CD8-positive, alpha-beta memory T cell (primary cell): ENCODE data around the gene PFN3. TPM values are rescaled to one million over a fixed set of nuclear protein-coding genes. Genes with fewer than 3 reads are reported as not detected.

Experiments used
- CTCF ChIA-PET: fragments of 350-600 bp; sonication (Branson Sonifier 250); formaldehyde crosslinking; loops from one replicate; lab custom pipeline; 2021; ENCODE audit warnings: antibody characterized with exemption; lab: Charles Lee
- POLR2A ChIA-PET: fragments of 350-600 bp; sonication (Branson Sonifier 250); formaldehyde crosslinking; loops from one replicate; lab custom pipeline; 2021; ENCODE audit warnings: antibody characterized with exemption; lab: Charles Lee
- DNase-seq, 5 donors: peaks; one replicate each; pipeline versions ENCODE4 v3.0.0 to v3.0.0-alpha.2; 2020 to 2022; ENCODE audit warnings: mixed read lengths in 1 of 5
- H3K27ac ChIP-seq: one replicate; pipeline ENCODE4 v1.7.0; 2013; ENCODE audit warnings: low read depth, mild to moderate bottlenecking, low read length, moderate library complexity
- H3K27me3 ChIP-seq: 2 replicates; pipeline ENCODE4 v1.7.0; 2013; ENCODE audit warnings: low read length, mild to moderate bottlenecking; ENCODE audit not compliant: insufficient read depth, poor library complexity, severe bottlenecking
- H3K36me3 ChIP-seq: 2 replicates; pipeline ENCODE4 v1.7.0; 2013; ENCODE audit warnings: mild to moderate bottlenecking, low read length, moderate library complexity; ENCODE audit not compliant: insufficient read depth
- H3K4me1 ChIP-seq: 2 replicates; pipeline ENCODE4 v1.7.0; 2013; ENCODE audit warnings: mild to moderate bottlenecking, low read length, moderate library complexity; ENCODE audit not compliant: insufficient read depth
- H3K4me3 ChIP-seq: 2 replicates; pipeline ENCODE4 v1.7.0; 2013; ENCODE audit warnings: mild to moderate bottlenecking, low read length
- H3K9me3 ChIP-seq: 2 replicates; pipeline ENCODE4 v1.7.0; 2013; ENCODE audit warnings: mild to moderate bottlenecking, low read length
- H3K27ac Mint-ChIP-seq, 8 donors: one replicate each; pipeline ENCODE4 v1.8.0; 2020 to 2021; ENCODE audit warnings: mixed read lengths in 8 of 8, mild to moderate bottlenecking in 6 of 8, inconsistent platforms in 3 of 8, moderate library complexity in 3 of 8
- H3K27me3 Mint-ChIP-seq, 2 donors: one replicate each; pipeline ENCODE4 v1.8.0; 2020 to 2021; ENCODE audit warnings: mixed read lengths in 2 of 2, mild to moderate bottlenecking in 1 of 2, moderate library complexity in 1 of 2
- H3K36me3 Mint-ChIP-seq, 3 donors: one replicate each; pipeline ENCODE4 v1.8.0; 2020 to 2021; ENCODE audit warnings: mixed read lengths in 3 of 3, inconsistent platforms in 1 of 3, mild to moderate bottlenecking in 1 of 3
- H3K4me1 Mint-ChIP-seq, 3 donors: one replicate each; pipeline ENCODE4 v1.8.0; 2020 to 2021; ENCODE audit warnings: mixed read lengths in 3 of 3, inconsistent platforms in 1 of 3, mild to moderate bottlenecking in 1 of 3
- H3K4me3 Mint-ChIP-seq, 7 donors: one replicate each; pipeline ENCODE4 v1.8.0; 2020 to 2021; ENCODE audit warnings: mixed read lengths in 7 of 7, mild to moderate bottlenecking in 6 of 7, moderate library complexity in 4 of 7, inconsistent platforms in 2 of 7
- H3K9me3 Mint-ChIP-seq, 5 donors: one replicate each; pipeline ENCODE4 v1.8.0; 2020 to 2022; ENCODE audit warnings: mixed read lengths in 5 of 5, mild to moderate bottlenecking in 3 of 5, moderate library complexity in 2 of 5, inconsistent platforms in 1 of 5
- polyA plus RNA-seq: library from polyadenylated mRNA; unstranded; fragments of 300-500 nt; fragmentation: Illumina TruSeq; gene quantifications from one replicate; pipeline ENCODE4 v1.2.3, GENCODE V29; 2021
- total RNA-seq, 2 experiments: library from RNA; stranded (reverse); gene quantifications; one replicate each; pipeline ENCODE4 v1.2.3, GENCODE V29; 2021

The PFN3 gene
- total and polyA plus RNA-seq, 3 experiments from 2014 or later = not detected

DNA sequence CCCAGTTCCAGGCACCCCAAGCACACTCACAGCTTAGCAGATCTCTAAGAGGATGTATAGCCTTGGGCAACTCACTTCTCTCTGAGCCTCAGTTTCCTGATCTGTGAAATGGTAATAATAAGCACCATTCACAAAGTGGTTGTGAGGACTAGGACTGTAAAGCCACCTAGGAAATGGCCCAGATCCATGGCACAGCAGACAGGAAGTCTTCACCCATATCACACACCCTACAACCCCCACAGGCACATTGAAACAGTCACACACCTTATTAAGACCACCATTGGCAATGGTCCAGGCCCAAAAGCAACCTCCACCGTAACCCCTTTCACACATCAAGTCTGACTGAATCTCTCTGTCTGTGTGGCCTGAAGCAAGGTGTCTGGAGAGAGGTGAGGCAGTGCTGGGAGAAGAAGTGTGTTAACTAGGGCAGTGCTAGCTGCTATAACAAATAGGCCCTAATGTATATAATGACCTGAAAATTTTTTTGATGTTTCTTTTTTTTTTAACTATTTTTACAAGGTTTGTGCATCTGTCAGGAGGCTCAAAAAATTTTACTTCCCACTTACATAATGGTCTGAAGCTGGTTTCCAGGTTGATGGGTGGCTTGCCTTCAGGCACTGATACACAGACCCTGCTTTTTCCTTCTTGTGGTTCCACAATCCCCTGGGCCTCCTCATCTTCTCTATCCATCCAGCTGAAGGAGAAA, 45.1 kb downstream of the PFN3 start:
- H3K9me3 Mint-ChIP-seq = peaks cover 0 to 2% (median 0%) of the 10 kb centered on the region in 5 donors
- peak overlapping the region in 6 of 8 donors; percentile 11 to 91 (median 58) for H3K27ac Mint-ChIP-seq
- peak overlapping the region in 4 of 7 donors; percentile 15 to 51 (median 26) for H3K4me3 Mint-ChIP-seq
- ChIA-PET POLR2A (no interaction called here), CTCF (interaction anchor here (0.9 to 11.5 kb wide), 6 partner anchors 14 to 100 kb away, joined by 4 to 118 read pairs (median 6); no protein-coding TSS in a partner anchor)
- peaks cover 0 to 29% (median 3%) of the 10 kb centered on the region in 3 donors for H3K36me3 Mint-ChIP-seq
- H3K27ac ChIP-seq = no peak overlapping the region
- no peaks in the 10 kb centered on the region for H3K9me3 ChIP-seq
- H3K4me1 Mint-ChIP-seq = peaks cover 66 to 76% (median 76%) of the 10 kb centered on the region in 3 donors
- H3K27me3 ChIP-seq = no peaks in the 10 kb centered on the region
- no peak for DNase-seq
- no peak overlapping the region for H3K4me3 ChIP-seq
- no peaks in the 10 kb centered on the region for H3K36me3 ChIP-seq
- no peaks in the 10 kb centered on the region for H3K27me3 Mint-ChIP-seq
- peaks cover 59% of the 10 kb centered on the region for H3K4me1 ChIP-seq

DNA sequence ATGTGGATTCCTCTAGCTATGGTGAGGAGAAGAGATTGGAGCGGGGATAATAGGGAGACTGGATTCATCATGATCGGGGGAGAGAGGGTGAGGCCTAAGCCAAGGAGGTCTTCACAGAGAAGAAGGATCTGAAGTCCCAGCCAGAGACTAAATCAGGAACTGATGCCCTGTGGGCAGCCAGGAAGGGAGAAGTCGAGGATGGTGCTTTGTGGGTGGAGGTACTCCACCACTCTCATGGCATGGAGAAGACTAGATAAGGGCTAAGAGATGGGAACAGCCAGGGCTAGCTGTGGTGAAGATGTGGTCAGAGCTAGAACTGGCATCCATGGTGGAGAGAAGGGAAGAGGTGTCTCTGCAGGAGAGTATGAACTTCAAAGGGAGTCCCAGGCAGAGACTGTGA, 45.8 kb downstream of the PFN3 start:
- peaks cover 0 to 2% (median 0%) of the 10 kb centered on the region in 5 donors for H3K9me3 Mint-ChIP-seq
- H3K4me3 Mint-ChIP-seq = peak overlapping the region in 1 of 7 donors; percentile 53
- no peaks in the 10 kb centered on the region for H3K9me3 ChIP-seq
- H3K27ac ChIP-seq = no peak overlapping the region
- ChIA-PET CTCF (interaction anchor here (0.9 to 11.5 kb wide), 8 partner anchors 15 to 102 kb away, joined by 3 to 118 read pairs (median 6); no protein-coding TSS in a partner anchor), POLR2A (no interaction called here)
- no peaks in the 10 kb centered on the region for H3K27me3 ChIP-seq
- peaks cover 0 to 29% (median 0%) of the 10 kb centered on the region in 3 donors for H3K36me3 Mint-ChIP-seq
- peaks cover 66 to 76% (median 76%) of the 10 kb centered on the region in 3 donors for H3K4me1 Mint-ChIP-seq
- no peak for DNase-seq
- no peaks in the 10 kb centered on the region for H3K27me3 Mint-ChIP-seq
- H3K27ac Mint-ChIP-seq = peak overlapping the region in 3 of 8 donors; percentile 24 to 81 (median 40)
- H3K4me3 ChIP-seq = no peak overlapping the region
- peaks cover 4% of the 10 kb centered on the region for H3K36me3 ChIP-seq
- H3K4me1 ChIP-seq = peaks cover 59% of the 10 kb centered on the region

DNA sequence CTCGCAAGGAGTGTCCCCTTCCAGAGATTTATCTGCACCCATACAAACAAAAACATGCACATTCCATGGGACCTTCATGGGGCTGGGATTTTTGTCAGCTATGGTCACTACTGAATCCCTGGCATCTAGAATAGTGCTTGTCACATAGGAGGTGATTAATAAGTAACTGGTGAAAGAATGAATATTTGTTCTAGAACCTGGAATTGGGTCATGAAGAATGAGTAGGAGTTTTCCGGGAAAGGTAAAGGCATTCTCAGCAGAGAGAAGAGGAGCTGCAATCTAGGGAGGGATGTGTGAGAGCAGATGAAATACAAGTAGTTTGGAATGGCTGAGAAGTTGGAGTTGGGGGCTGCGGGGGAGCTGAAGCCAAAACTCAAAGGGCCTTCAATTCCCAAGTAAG, 46.2 kb downstream of the PFN3 start:
- peaks cover 9% of the 10 kb centered on the region for H3K36me3 ChIP-seq
- ChIA-PET CTCF (interaction anchor here (0.9 to 11.5 kb wide), 6 partner anchors 16 to 103 kb away, joined by 3 to 118 read pairs (median 6); no protein-coding TSS in a partner anchor), POLR2A (no interaction called here)
- no peak for DNase-seq
- peak overlapping the region in 3 of 8 donors; percentile 40 to 81 (median 80) for H3K27ac Mint-ChIP-seq
- H3K4me3 Mint-ChIP-seq = peak overlapping the region in 3 of 7 donors; percentile 21 to 53 (median 51)
- H3K9me3 Mint-ChIP-seq = peaks cover 0 to 2% (median 0%) of the 10 kb centered on the region in 5 donors
- H3K27me3 Mint-ChIP-seq = no peaks in the 10 kb centered on the region
- H3K27ac ChIP-seq = no peak overlapping the region
- H3K9me3 ChIP-seq = no peaks in the 10 kb centered on the region
- peaks cover 59% of the 10 kb centered on the region for H3K4me1 ChIP-seq
- no peak overlapping the region for H3K4me3 ChIP-seq
- peaks cover 0 to 33% (median 0%) of the 10 kb centered on the region in 3 donors for H3K36me3 Mint-ChIP-seq
- H3K27me3 ChIP-seq = no peaks in the 10 kb centered on the region
- peaks cover 66 to 76% (median 76%) of the 10 kb centered on the region in 3 donors for H3K4me1 Mint-ChIP-seq

DNA sequence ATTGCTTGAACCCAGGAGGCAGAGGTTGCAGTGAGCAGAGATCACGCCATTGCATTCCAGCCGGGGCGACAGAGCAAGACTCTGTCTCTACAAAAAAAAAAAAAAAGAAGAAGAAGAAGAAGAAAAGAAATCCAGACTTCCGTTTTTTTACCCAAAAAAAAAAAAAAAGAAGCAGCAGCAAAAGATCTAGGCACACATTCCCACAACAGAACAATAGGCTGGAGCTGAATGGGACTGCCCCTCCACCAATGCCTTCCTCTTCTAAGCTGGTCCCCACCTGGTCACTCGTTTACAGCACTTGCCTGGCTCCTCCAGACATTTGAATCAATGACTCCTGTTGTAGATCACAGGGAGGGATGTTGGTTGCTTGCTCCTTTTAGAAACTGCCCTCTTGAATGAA, 47.4 kb downstream of the PFN3 start:
- ChIA-PET POLR2A (interaction anchor here (0.6 to 1.5 kb wide), 2 partner anchors 17 to 220 kb away, joined by 3 to 4 read pairs; partner anchors contain the start of gene NSD1), CTCF (interaction anchor here (1.2 to 11.5 kb wide), 5 partner anchors 9 to 102 kb away, joined by 5 to 118 read pairs (median 13); no protein-coding TSS in a partner anchor)
- peaks cover 0 to 2% (median 0%) of the 10 kb centered on the region in 5 donors for H3K9me3 Mint-ChIP-seq
- peaks cover 62 to 74% (median 72%) of the 10 kb centered on the region in 3 donors for H3K4me1 Mint-ChIP-seq
- peak overlapping the region in 3 of 7 donors; percentile 43 to 51 (median 44) for H3K4me3 Mint-ChIP-seq
- Histone ChIP-seq H3K4me1 (peaks cover 58% of the 10 kb centered on the region), H3K27ac (no peak overlapping the region), H3K27me3 (no peaks in the 10 kb centered on the region), H3K4me3 (no peak overlapping the region), H3K36me3 (peaks cover 13% of the 10 kb centered on the region), H3K9me3 (no peaks in the 10 kb centered on the region)
- DNase-seq = no peak
- peak overlapping the region in 2 of 8 donors; percentile 50 to 62 for H3K27ac Mint-ChIP-seq
- peaks cover 0 to 30% (median 0%) of the 10 kb centered on the region in 3 donors for H3K36me3 Mint-ChIP-seq
- H3K27me3 Mint-ChIP-seq = no peaks in the 10 kb centered on the region

DNA sequence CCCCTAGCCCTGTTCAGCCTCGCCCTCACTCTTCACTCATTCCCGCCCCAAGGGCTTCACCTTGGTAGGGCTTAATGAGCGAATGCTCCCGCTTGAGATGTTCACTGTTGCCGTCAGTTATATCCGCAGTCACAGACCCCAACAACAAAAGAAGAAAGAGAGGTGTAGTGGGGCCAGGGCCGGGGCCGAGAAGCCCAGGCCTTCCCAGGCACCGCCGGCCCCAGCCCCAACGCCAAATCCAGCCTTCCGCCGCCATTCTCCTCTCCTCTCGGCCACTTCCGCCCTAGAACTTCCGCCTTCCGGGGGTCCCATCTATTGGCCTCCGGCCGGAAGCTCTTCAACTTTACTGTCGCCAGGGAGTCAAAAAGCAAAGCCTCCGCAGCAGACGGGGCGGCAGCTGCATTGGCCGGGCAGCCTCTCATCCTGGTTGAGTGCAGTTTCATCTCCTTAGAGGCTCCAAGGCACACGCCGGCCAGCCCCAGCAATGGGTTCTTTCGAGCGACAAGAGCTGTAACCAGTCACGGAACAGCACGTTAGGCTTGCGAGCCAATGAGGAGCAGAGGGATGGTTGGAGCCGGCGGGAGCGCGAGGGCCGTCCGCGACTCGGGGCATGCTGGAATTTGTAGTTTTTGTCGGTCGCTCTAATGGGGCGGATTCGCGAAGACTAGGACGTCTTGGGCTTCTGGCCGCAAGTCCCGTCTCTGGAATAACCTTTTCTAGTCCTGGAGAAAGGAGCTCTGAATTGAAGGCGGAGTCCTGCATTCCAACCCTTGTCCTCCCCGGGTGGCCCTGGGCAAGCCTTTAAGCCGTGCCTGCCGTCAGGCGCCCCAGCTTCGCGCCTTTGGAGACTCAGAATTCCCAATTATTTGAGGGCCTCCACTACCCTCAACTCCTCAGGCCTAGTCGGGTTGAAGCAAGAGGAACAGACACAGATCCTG, 48.8 kb downstream of the PFN3 start, which contains the start of gene LMAN2:
Gene LMAN2 (minus strand): TSS at position 277 of the 938 bp plus-strand sequence. CDS start 21 bp downstream, at position 256.
- Mint-ChIP-seq H3K4me3 (peak within 1 kb of the TSS; percentile 97 to 100 (median 98)), H3K27ac (peak within 1 kb of the TSS; percentile 94 to 100 (median 100)), H3K27me3 (no peaks in the 10 kb centered on the region), H3K36me3 (peaks cover 0 to 39% (median 0%) of the 10 kb centered on the region in 3 donors), H3K9me3 (no peaks in the 10 kb centered on the region), H3K4me1 (peaks cover 61 to 76% (median 72%) of the 10 kb centered on the region in 3 donors)
- H3K36me3 ChIP-seq = peaks cover 13% of the 10 kb centered on the region
- H3K27me3 ChIP-seq = no peaks in the 10 kb centered on the region
- peak; percentile 85 to 94 (median 91) for DNase-seq
- H3K4me3 ChIP-seq = peak within 1 kb of the TSS; percentile 93
- peaks cover 57% of the 10 kb centered on the region for H3K4me1 ChIP-seq
- CTCF ChIA-PET = interaction anchor here (1.0 to 11.5 kb wide), 9 partner anchors 10 to 963 kb away, joined by 3 to 118 read pairs (median 7); partner anchors contain the start of genes HIGD2A, NOP16 and PDLIM7
- peak within 1 kb of the TSS; percentile 96 for H3K27ac ChIP-seq
- POLR2A ChIA-PET = interaction anchor here (0.6 to 2.7 kb wide), 10 partner anchors 9 to 218 kb away, joined by 3 to 23 read pairs (median 4); partner anchors contain the start of genes GRK6, NSD1 and PRR7
- H3K9me3 ChIP-seq = no peaks in the 10 kb centered on the region

DNA sequence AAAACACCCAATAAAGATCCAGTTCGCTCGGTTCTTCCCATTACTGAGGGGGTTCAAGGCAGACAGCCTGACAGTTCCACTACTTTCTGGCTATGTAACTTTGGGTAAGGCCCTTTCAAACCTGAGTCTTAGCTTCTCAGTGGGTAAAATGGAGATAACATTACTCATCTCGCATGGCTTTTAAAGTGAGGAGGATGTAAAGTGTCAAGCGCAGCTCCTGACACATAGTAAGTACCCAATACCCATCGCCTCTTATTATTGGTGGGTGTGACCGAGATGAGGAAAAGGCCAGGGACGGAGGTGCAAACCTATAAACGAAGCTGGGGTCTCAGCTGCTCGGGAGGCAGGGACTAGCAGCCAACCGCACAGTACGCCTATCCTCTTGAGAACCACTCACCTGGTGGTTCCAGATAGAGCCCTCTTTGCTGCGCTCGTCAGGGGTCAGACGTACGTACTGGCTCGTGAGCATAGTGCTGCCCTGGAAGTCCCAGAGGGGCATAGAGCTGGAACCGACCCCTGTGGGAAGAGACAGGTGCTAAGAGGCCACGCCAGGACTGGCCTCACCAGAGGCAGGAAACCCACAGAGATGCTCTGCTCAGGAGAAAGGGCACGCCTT, 49.6 kb downstream of the PFN3 start:
- Mint-ChIP-seq H3K4me1 (peaks cover 59 to 76% (median 72%) of the 10 kb centered on the region in 3 donors), H3K9me3 (no peaks in the 10 kb centered on the region), H3K27me3 (no peaks in the 10 kb centered on the region), H3K27ac (peak overlapping the region; percentile 94 to 100 (median 100)), H3K4me3 (peak overlapping the region; percentile 97 to 100 (median 98)), H3K36me3 (peaks cover 0 to 47% (median 0%) of the 10 kb centered on the region in 3 donors)
- Histone ChIP-seq H3K27ac (peak overlapping the region; percentile 96), H3K27me3 (no peaks in the 10 kb centered on the region), H3K9me3 (no peaks in the 10 kb centered on the region), H3K4me3 (peak overlapping the region; percentile 93), H3K36me3 (peaks cover 17% of the 10 kb centered on the region), H3K4me1 (peaks cover 50% of the 10 kb centered on the region)
- CTCF ChIA-PET = interaction anchor here (1.0 to 11.5 kb wide), 10 partner anchors 10 to 962 kb away, joined by 3 to 118 read pairs (median 6); partner anchors contain the start of genes HIGD2A, NOP16 and PDLIM7
- DNase-seq = peak in 1 of 5 donors; percentile 43
- POLR2A ChIA-PET = interaction anchor here (1.0 to 2.7 kb wide), 6 partner anchors 9 to 109 kb away, joined by 3 to 23 read pairs (median 6); partner anchors contain the start of gene PRR7
